HG02884 (cell line): ENCODE data around the gene UQCRC2.
"Not testable (repeated sequence)": the region's sequence is repeated elsewhere in the genome, so short reads cannot be mapped to it uniquely, and the experiment has no call there.

Source experiments
- ATAC-seq: cut with Tn5 transposase; IDR thresholded peaks from one replicate; pipeline ENCODE4 v1.9.1; 2021; ENCODE audit warnings: mild to moderate bottlenecking, moderate library complexity; ENCODE audit not compliant: unreplicated experiment

Gene UQCRC2

DNA sequence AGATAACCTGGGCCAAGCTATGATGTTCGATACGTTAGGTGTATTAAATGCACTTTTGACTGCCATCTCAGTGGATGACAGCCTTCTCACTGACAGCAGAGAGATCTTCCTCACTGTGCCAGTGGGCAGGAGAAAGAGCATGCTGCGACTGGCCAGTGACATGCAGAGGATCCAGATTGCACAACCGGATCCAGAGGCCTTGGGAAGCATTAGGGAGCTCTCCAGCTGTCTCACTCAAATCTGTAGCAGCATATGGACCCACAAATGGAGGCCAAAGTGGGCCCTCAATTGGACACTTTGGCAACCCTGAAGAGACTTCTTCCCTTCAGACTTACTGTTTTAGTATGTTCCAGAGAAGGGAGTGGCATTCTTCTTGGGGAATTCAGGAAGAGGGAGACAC, 26.9 kb downstream of the UQCRC2 start:
- no peak for ATAC-seq

DNA sequence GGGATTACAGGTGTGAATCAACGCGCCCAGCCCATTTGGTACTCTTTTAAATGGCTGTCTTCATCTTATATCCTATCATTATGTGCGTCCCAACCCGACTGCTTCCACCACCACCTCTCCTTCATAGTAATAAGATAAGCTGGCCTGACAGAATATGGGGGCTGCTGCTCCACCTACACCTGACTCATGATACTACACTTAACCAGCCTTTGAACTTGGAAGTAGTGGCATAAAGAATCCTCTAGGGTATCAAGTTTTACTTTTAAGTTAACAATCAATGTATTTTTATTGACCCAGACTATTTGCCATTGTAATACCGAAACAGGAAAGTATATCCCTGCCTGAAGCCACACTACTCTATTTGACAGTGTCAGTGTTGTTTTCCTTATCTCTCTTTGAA, 28.9 kb downstream of the UQCRC2 start:
- no peak for ATAC-seq

GRCh38 chr16:21984062-21984461, 30.9 kb downstream of the UQCRC2 start:
- ATAC-seq, result no peak

DNA sequence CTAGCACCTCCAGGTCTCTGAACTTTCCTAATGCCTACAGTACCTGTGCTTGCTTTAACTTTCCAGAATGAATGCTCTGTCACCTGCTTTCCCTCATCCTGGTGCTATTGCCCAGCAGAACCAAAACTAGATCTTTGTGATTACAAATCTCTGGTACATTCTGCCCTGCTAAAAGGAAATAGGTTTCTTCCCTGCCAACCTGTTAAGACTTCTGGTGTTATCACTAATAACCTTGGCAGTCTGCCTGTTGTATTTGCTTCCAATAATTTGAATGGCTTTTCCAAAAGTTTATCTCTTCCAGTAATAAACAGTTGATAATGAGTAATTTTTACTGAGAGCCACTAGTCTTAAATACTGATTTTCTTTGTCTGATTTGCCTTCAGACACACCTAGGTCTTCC, 32.4 kb downstream of the UQCRC2 start:
- no peak for ATAC-seq

- no peak for ATAC-seq
Measured at GRCh38 chr16:21986692-21987246, 33.6 kb downstream of the UQCRC2 start.

- no peak for ATAC-seq
Measured at GRCh38 chr16:21987498-21987897, 34.3 kb downstream of the UQCRC2 start.

- ATAC-seq, result no peak
Measured at GRCh38 chr16:21989133-21989532, 36.0 kb downstream of the UQCRC2 start.

- no peak for ATAC-seq
Measured at GRCh38 chr16:21989751-21990150, 36.6 kb downstream of the UQCRC2 start.

DNA sequence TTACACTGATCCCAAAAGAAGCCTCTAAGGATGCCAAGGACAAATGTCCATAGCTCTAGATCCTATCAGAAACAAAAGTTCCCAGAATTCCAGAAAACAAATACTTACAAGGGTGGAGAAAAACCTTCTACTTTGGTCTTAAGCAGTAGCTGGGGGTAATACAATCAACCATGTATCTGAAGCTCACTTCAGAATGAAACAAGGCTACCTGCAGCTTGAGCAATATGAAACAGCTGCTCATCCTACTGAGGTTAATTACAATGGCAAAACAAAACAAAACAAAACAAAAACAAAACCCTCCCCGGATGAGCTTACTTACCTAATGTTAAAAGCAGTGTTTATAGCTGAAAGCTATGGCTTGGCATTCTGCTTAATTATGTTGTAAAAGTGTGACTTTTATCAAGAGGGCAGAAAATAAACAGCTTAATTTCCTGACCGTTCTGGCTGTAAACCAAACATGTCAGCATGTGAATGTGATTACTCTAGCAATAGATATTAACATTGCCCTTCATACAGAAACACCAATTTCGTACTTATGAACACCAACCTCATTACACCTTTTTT, 37.3 kb downstream of the UQCRC2 start:
- no peak for ATAC-seq

DNA sequence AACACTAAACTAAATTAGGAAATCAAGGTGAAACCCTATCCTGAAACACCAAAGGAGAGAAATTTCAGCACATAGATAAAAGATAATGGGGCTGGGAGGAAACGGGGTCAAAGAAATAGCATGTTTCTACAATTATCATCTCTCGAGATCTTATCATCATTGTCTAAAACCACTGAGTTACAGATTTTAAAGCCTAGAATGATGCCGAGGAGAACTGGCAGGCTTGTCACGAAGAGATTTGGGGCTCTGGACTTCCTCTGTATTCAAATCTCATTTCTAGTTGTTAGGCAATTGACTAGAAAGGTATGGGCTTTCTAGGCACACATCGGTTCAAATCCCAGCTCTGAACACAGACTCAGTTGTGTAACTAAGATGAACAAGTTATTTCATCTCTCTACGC, 38.5 kb downstream of the UQCRC2 start:
- no peak for ATAC-seq

GRCh38 chr16:21994856-21995465, 41.8 kb downstream of the UQCRC2 start:
- no peak for ATAC-seq

GRCh38 chr16:21996923-21997696, 43.9 kb downstream of the UQCRC2 start:
- no peak for ATAC-seq

- no peak for ATAC-seq
Measured at GRCh38 chr16:21997697-21998480, 44.7 kb downstream of the UQCRC2 start.

DNA sequence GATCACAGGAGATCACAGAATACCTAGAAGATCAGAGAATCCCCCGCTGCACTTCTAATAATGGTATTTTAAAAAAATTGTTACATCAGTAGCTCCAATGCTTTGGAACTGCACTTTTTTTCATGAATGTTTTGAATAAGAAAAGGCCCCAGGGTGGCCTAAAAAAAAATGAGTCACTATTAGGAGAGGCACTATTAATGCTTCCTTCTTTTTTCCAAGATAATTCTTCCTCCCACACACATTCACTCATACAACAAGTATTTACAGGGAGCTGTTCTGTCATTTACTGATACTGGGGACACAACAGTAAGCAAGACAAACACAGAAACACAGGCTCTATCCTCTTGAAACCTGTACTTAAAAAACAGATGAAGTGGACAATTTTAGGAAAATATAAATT, 48.4 kb downstream of the UQCRC2 start:
- no peak for ATAC-seq

DNA sequence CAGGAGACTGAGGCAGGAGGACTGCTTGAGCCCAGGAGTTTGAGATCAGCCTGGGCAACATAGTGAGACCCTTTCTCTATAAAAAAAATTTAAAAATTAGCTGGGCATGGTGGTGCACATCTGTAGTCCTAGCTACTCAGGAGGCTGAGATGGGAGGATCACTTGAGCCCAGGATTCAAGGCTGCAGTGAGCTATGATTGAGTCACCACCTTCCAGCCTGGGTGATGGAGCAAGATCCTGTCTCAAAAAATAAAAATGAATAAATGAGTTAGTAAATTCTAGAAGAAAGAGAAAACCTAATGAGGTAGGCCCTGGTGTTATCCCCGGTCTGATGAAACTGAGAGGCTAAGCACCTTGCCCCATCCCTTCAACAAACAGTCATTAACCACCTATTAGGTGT, 48.9 kb downstream of the UQCRC2 start:
- not testable (repeated sequence) for ATAC-seq

DNA sequence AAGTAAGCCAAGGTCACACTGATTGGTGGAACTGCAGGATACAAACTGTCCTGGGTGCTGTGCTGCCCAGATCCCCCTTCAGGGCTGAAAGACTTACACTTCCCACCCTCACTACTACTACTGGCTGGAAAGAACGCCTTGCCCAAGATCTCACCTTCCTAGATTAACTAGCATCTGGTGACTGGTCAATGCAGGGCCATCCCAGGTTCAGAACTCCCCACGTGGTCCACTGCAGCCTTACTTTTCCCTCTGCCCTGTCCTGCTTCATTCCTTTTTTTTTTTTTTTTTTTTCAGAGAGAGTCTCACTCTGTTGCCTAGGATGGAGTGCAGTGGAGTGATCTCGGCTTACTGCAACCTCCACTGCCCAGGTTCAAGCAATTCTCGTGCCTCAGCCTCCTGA, 50.0 kb downstream of the UQCRC2 start:
- ATAC-seq, result no peak

DNA sequence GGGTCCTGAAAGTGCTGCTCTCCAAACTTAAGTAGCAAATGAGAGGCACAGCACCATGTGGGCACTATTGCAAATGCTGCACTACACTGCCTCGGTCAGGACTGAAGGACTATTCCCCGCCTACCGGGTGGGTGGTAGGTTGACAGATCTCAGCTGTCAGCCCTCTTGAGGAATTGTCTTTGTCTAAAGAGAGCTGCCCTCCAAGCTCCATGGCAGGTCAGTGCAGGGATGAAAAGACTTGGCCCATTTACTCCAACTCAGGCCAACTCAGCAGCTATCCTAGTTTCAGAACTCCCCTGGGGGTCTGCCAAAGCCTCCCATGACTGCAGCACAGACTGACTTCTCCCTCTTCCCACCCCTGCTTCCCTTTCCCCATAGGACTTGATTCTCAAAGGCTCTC, 51.2 kb downstream of the UQCRC2 start:
- ATAC-seq, result no peak

- ATAC-seq, result no peak
Measured at GRCh38 chr16:22005746-22006145, 52.6 kb downstream of the UQCRC2 start.

DNA sequence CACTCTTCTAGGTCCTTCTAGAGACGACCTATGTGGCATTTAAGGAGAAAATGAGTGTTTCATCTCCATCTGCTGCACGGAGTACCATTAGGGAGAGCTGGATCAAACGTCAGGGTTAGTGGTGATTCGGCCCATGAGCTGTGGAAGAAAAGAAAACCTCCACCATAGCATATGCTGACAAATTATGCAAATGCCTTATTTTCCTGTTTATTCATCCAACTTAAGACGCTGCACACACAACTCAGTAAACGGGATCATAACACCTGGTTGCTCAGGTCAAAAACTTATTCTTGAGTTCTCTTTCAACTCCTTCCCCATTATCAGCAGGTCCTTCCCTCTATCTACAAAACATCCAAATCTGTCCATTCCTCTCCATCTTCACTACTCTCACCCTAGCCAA, 53.5 kb downstream of the UQCRC2 start:
- ATAC-seq, result no peak

GRCh38 chr16:22007159-22007508, 54.0 kb downstream of the UQCRC2 start:
- ATAC-seq, result no peak

DNA sequence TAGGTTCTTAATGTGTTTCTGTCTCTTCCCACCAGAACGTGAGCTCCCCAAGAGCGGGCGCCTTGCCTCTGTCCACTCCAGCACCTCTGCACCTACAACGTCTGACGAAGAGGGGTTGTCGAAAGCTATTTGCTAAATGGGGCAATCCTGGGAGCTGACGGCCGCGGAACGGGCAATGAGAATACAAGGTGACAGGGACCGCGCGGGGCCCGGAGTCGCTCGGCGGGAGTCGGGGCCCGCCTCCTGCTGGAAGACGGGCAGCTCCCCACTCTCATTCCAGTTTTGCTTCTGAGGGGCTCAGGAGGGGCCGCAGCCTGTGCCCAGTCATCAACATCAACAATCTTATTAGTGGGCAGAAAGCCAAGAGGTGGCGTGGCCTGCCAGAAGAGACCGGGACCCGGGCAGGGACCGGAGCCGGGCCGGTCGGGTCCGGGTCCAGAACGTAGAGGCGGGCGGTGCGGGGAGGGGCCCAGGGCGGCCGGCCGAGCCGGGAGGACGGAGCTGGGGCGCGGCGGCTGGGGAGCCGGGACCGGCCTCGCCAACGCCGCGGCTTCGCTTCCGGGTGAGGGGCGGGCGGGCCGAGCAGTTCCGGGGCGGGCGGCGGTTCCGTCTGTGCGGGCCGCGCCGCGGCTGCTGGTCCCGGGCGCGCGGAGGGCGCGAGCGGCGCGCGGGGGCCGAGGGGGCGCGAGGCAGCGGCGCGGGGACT, 54.5 kb downstream of the UQCRC2 start, which contains the start of gene MOSMO:
TSS of gene MOSMO (plus strand) at position 603 of the 706 bp plus-strand sequence. CDS start 191 bp downstream, outside the sequence.
- ATAC-seq, result no peak
